CD4-positive, CD25-positive, alpha-beta regulatory T cell (primary cell): ENCODE results near the gene RABEPK. TPM values are rescaled to one million over a fixed set of nuclear protein-coding genes. Genes with fewer than 3 reads are reported as not detected.
A peak's percentile ranks its signal among the peaks of the same experiment; 100 is the strongest.

Source experiments
- ATAC-seq, 2 donors: fragments of 150-1000 bp; cut with Tn5 transposase; one replicate each; pipeline ENCODE4 v1.10.0; 2021; ENCODE audit warnings: low read depth in 2 of 2, moderate number of reproducible peaks in 2 of 2, moderate library complexity in 1 of 2
- DNase-seq, 3 donors: peaks; one replicate each; pipeline versions ENCODE4 v3.0.0 to v3.0.0-alpha.2; 2012 to 2022; ENCODE audit warnings: mixed read lengths in 1 of 3
- H3K27ac ChIP-seq: one replicate; pipeline ENCODE4 v1.7.0; 2013; ENCODE audit warnings: mild to moderate bottlenecking, low read length; ENCODE audit not compliant: insufficient read depth, poor library complexity, severe bottlenecking
- H3K27me3 ChIP-seq: one replicate; pipeline ENCODE4 v1.7.0; 2013; ENCODE audit warnings: low read length; ENCODE audit not compliant: control insufficient read depth, insufficient read depth
- H3K36me3 ChIP-seq: one replicate; pipeline ENCODE4 v1.7.0; 2013; ENCODE audit warnings: mild to moderate bottlenecking, low read length, moderate library complexity; ENCODE audit not compliant: control insufficient read depth, insufficient read depth
- H3K4me1 ChIP-seq: 2 replicates; pipeline ENCODE4 v1.7.0; 2013; ENCODE audit warnings: mild to moderate bottlenecking, low read length; ENCODE audit not compliant: insufficient read depth, control insufficient read depth, poor library complexity, severe bottlenecking
- H3K4me3 ChIP-seq: one replicate; pipeline ENCODE4 v1.7.0; 2013; ENCODE audit warnings: low read depth, mild to moderate bottlenecking, low read length, moderate library complexity
- H3K9me3 ChIP-seq, 2 experiments: 1 replicate in 1 of 2; 2 replicates in 1 of 2; pipeline ENCODE4 v1.7.0; 2013; ENCODE audit warnings: low read length in 2 of 2, mild to moderate bottlenecking in 1 of 2, moderate library complexity in 1 of 2; ENCODE audit not compliant: control insufficient read depth in 2 of 2
- H3K27ac Mint-ChIP-seq, 3 donors: one replicate each; pipeline ENCODE4 v1.8.0; 2020 to 2022; ENCODE audit warnings: mild to moderate bottlenecking in 3 of 3, mixed read lengths in 3 of 3, moderate library complexity in 2 of 3
- H3K27me3 Mint-ChIP-seq: one replicate; pipeline ENCODE4 v1.8.0; 2022; ENCODE audit warnings: mild to moderate bottlenecking, mixed read lengths
- H3K36me3 Mint-ChIP-seq: one replicate; pipeline ENCODE4 v1.8.0; 2020; ENCODE audit warnings: mixed read lengths
- H3K4me1 Mint-ChIP-seq, 4 donors: one replicate each; pipeline ENCODE4 v1.8.0; 2020 to 2022; ENCODE audit warnings: mixed read lengths in 4 of 4, mild to moderate bottlenecking in 1 of 4
- H3K4me3 Mint-ChIP-seq, 4 donors: one replicate each; pipeline ENCODE4 v1.8.0; 2020 to 2022; ENCODE audit warnings: mild to moderate bottlenecking in 4 of 4, mixed read lengths in 4 of 4, moderate library complexity in 3 of 4
- H3K9me3 Mint-ChIP-seq, 7 donors: one replicate each; pipeline ENCODE4 v1.8.0; 2020 to 2022; ENCODE audit warnings: mixed read lengths in 7 of 7, mild to moderate bottlenecking in 3 of 7, moderate library complexity in 2 of 7
- polyA plus RNA-seq, 4 donors: library from polyadenylated mRNA; unstranded; fragments of 300-500 nt; fragmentation: Illumina TruSeq; gene quantifications; one replicate each; pipeline ENCODE4 v1.2.3, GENCODE V29; 2021
- total RNA-seq: library from RNA; stranded (reverse); gene quantifications from one replicate; pipeline ENCODE4 v1.2.3, GENCODE V29; 2022

RABEPK gene
- total and polyA plus RNA-seq, 5 donors from 2014 or later = 14.2 to 39.5 (median 38.8) TPM

GRCh38 chr9:125241000-125241862, 40.9 kb downstream of the RABEPK start, which contains the start of gene HSPA5:
TSS of gene HSPA5 (minus strand) at chr9:125241343. CDS start at chr9:125241126, 217 bp downstream.
- Mint-ChIP-seq H3K27ac (peak within 1 kb of the TSS; percentile 97 to 100 (median 99)), H3K27me3 (peaks cover 6% of the 10 kb centered on the region), H3K9me3 (no peaks in the 10 kb centered on the region), H3K4me1 (peaks cover 21 to 56% (median 41%) of the 10 kb centered on the region in 4 donors), H3K36me3 (peaks cover 36% of the 10 kb centered on the region), H3K4me3 (peak within 1 kb of the TSS; percentile 93 to 99 (median 96))
- Histone ChIP-seq H3K36me3 (peaks cover 33% of the 10 kb centered on the region), H3K4me3 (peak within 1 kb of the TSS; percentile 94), H3K9me3 (no peaks in the 10 kb centered on the region), H3K27ac (peak within 1 kb of the TSS; percentile 94), H3K4me1 (peaks cover 46% of the 10 kb centered on the region), H3K27me3 (no peaks in the 10 kb centered on the region)
- ATAC-seq (peak; percentile 91 to 93), DNase-seq (peak; percentile 99 to 100 (median 99))

GRCh38 chr9:125241863-125242739, 41.8 kb downstream of the RABEPK start:
- H3K4me1 ChIP-seq = peaks cover 40% of the 10 kb centered on the region
- DNase-seq (no peak), ATAC-seq (no peak)
- H3K36me3 ChIP-seq = peaks cover 24% of the 10 kb centered on the region
- peaks cover 28% of the 10 kb centered on the region for H3K36me3 Mint-ChIP-seq
- H3K4me1 Mint-ChIP-seq = peaks cover 15 to 48% (median 33%) of the 10 kb centered on the region in 4 donors
- H3K4me3 Mint-ChIP-seq = peak overlapping the region; percentile 93 to 99 (median 96)
- no peaks in the 10 kb centered on the region for H3K27me3 ChIP-seq
- no peaks in the 10 kb centered on the region for H3K9me3 Mint-ChIP-seq
- H3K4me3 ChIP-seq = peak overlapping the region; percentile 94
- no peaks in the 10 kb centered on the region for H3K9me3 ChIP-seq
- H3K27ac ChIP-seq = peak overlapping the region; percentile 94
- H3K27ac Mint-ChIP-seq = peak overlapping the region; percentile 97 to 100 (median 99)
- H3K27me3 Mint-ChIP-seq = peaks cover 6% of the 10 kb centered on the region

GRCh38 chr9:125243792-125244260, 43.5 kb downstream of the RABEPK start:
- no peak overlapping the region for H3K27ac Mint-ChIP-seq
- no peaks in the 10 kb centered on the region for H3K9me3 ChIP-seq
- peaks cover 7 to 30% (median 18%) of the 10 kb centered on the region in 4 donors for H3K4me1 Mint-ChIP-seq
- H3K36me3 Mint-ChIP-seq = peaks cover 17% of the 10 kb centered on the region
- ATAC-seq (no peak), DNase-seq (no peak)
- H3K27ac ChIP-seq = no peak overlapping the region
- peaks cover 7% of the 10 kb centered on the region for H3K36me3 ChIP-seq
- no peak overlapping the region for H3K4me3 ChIP-seq
- no peaks in the 10 kb centered on the region for H3K9me3 Mint-ChIP-seq
- H3K27me3 ChIP-seq = no peaks in the 10 kb centered on the region
- peaks cover 6% of the 10 kb centered on the region for H3K27me3 Mint-ChIP-seq
- peaks cover 23% of the 10 kb centered on the region for H3K4me1 ChIP-seq
- peak overlapping the region in 3 of 4 donors; percentile 48 to 76 (median 61) for H3K4me3 Mint-ChIP-seq

GRCh38 chr9:125246261-125246667, 45.9 kb downstream of the RABEPK start:
- peaks cover 8% of the 10 kb centered on the region for H3K4me1 ChIP-seq
- H3K36me3 Mint-ChIP-seq = peaks cover 9% of the 10 kb centered on the region
- no peaks in the 10 kb centered on the region for H3K9me3 ChIP-seq
- H3K27me3 ChIP-seq = no peaks in the 10 kb centered on the region
- DNase-seq = no peak
- no peaks in the 10 kb centered on the region for H3K9me3 Mint-ChIP-seq
- no peak for ATAC-seq
- peaks cover 4% of the 10 kb centered on the region for H3K27me3 Mint-ChIP-seq
- peaks cover 1 to 12% (median 7%) of the 10 kb centered on the region in 4 donors for H3K4me1 Mint-ChIP-seq
- H3K4me3 Mint-ChIP-seq = peak overlapping the region in 1 of 4 donors; percentile 7
- H3K4me3 ChIP-seq = no peak overlapping the region
- H3K36me3 ChIP-seq = no peaks in the 10 kb centered on the region
- no peak overlapping the region for H3K27ac Mint-ChIP-seq
- H3K27ac ChIP-seq = no peak overlapping the region

- Histone ChIP-seq H3K4me1 (no peaks in the 10 kb centered on the region), H3K4me3 (no peak overlapping the region), H3K27ac (no peak overlapping the region), H3K9me3 (no peaks in the 10 kb centered on the region), H3K27me3 (no peaks in the 10 kb centered on the region), H3K36me3 (no peaks in the 10 kb centered on the region)
- DNase-seq (no peak), ATAC-seq (no peak)
- Mint-ChIP-seq H3K27ac (no peak overlapping the region), H3K9me3 (no peaks in the 10 kb centered on the region), H3K36me3 (no peaks in the 10 kb centered on the region), H3K27me3 (peaks cover 6% of the 10 kb centered on the region), H3K4me3 (peak overlapping the region in 1 of 4 donors; percentile 21), H3K4me1 (no peaks in the 10 kb centered on the region)
Measured at GRCh38 chr9:125254231-125254630, 53.9 kb downstream of the RABEPK start.

- H3K4me1 Mint-ChIP-seq = peaks cover 1 to 7% (median 3%) of the 10 kb centered on the region in 4 donors
- Histone ChIP-seq H3K27ac (no peak overlapping the region), H3K4me3 (no peak overlapping the region), H3K36me3 (no peaks in the 10 kb centered on the region), H3K27me3 (no peaks in the 10 kb centered on the region), H3K4me1 (no peaks in the 10 kb centered on the region), H3K9me3 (no peaks in the 10 kb centered on the region)
- DNase-seq (no peak), ATAC-seq (no peak)
- no peak overlapping the region for H3K27ac Mint-ChIP-seq
- H3K4me3 Mint-ChIP-seq = no peak overlapping the region
- peaks cover 7% of the 10 kb centered on the region for H3K27me3 Mint-ChIP-seq
- no peaks in the 10 kb centered on the region for H3K9me3 Mint-ChIP-seq
- H3K36me3 Mint-ChIP-seq = no peaks in the 10 kb centered on the region
Measured at GRCh38 chr9:125255781-125256391, 55.5 kb downstream of the RABEPK start.

GRCh38 chr9:125258160-125258785, 57.9 kb downstream of the RABEPK start:
- Histone ChIP-seq H3K27ac (no peak overlapping the region), H3K4me1 (peaks cover 14% of the 10 kb centered on the region), H3K27me3 (no peaks in the 10 kb centered on the region), H3K36me3 (no peaks in the 10 kb centered on the region), H3K4me3 (no peak overlapping the region), H3K9me3 (no peaks in the 10 kb centered on the region)
- DNase-seq = no peak
- peak overlapping the region in 1 of 4 donors; percentile 56 for H3K4me3 Mint-ChIP-seq
- peaks cover 11 to 23% (median 19%) of the 10 kb centered on the region in 4 donors for H3K4me1 Mint-ChIP-seq
- ATAC-seq = no peak
- peaks cover 7% of the 10 kb centered on the region for H3K27me3 Mint-ChIP-seq
- H3K27ac Mint-ChIP-seq = no peak overlapping the region
- no peaks in the 10 kb centered on the region for H3K9me3 Mint-ChIP-seq
- H3K36me3 Mint-ChIP-seq = peaks cover 5% of the 10 kb centered on the region
